HG02840 (cell line): ENCODE results near the gene ACOT6.
"Not testable (repeated sequence)": the region's sequence is repeated elsewhere in the genome, so short reads cannot be mapped to it uniquely, and the experiment has no call there.

Experiments
- ATAC-seq: cut with Tn5 transposase; IDR thresholded peaks from one replicate; pipeline ENCODE4 v1.9.1; 2021; ENCODE audit warnings: mild to moderate bottlenecking, moderate library complexity, moderate number of reproducible peaks; ENCODE audit not compliant: unreplicated experiment, low FRiP score

Gene ACOT6

GRCh38 chr14:73594491-73594890 is 17.8 kb upstream of the ACOT6 start:
- no peak for ATAC-seq

GRCh38 chr14:73599499-73599898 is 12.8 kb upstream of the ACOT6 start:
- no peak for ATAC-seq

- no peak for ATAC-seq
Measured at GRCh38 chr14:73602994-73603393, 9.3 kb upstream of the ACOT6 start.

- no peak for ATAC-seq
Measured at GRCh38 chr14:73606271-73606670, 6.0 kb upstream of the ACOT6 start.

DNA sequence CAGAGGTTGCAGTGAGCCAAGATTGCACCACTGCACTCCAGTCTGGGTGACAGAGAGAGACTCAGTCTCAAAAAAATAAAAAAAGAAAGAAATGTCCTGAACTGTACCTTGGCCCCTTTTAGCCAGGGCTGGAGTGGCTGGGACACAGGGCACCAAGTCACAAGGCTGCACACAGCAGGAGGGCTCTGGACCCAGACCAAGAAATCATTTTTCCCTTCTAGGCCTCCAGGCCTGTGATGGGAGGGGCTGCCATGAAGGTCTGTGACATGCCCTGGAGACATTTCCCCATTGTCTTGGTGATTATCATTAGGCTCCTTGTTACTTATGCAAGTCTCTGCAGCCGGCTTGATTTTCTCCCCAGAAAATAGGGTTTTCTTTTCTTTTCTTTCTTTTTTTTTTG is 5.1 kb upstream of the ACOT6 start:
- no peak for ATAC-seq

DNA sequence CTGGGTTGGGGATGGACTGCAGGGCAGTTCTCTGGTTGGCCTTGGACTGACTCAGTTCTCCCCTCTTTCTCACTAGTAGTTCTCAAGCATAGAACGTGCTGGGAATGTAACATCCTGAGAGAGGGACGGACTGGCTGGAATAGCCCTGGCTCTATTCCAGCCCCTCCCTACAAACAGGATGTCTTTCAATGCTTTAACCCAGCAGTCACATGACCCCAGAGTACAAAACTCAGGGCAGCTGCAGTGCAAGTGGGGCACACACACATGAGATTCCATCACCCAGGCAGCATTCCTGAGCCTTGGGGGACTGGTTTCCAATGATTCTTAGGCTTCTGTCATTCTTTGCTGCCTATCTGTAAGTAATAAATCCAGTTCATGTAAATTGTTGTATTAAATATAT is 1.6 kb upstream of the ACOT6 start:
- no peak for ATAC-seq

- ATAC-seq, result no peak
Measured at GRCh38 chr14:73613046-73613383, 698 bp downstream of the ACOT6 start.

- no peak for ATAC-seq
Measured at GRCh38 chr14:73613419-73613963, 1.2 kb downstream of the ACOT6 start.

DNA sequence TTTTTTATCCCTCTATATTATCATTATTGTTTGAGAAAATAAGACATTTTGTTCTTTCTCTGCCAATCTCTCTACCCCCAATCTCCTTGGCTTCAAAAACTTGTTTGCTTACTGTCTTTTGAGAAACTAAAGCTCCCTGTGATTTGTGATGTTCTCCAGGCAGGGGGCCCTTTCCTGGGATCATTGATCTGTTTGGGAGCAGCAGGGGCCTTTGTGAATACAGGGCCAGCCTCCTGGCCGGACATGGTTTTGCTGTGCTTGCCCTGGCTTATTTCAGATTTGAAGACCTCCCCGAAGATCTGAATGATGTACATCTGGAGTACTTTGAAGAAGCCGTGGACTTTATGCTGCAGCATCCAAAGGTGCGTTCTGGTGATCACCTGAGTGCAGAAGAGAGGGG is 4.5 kb downstream of the ACOT6 start:
- no peak for ATAC-seq

DNA sequence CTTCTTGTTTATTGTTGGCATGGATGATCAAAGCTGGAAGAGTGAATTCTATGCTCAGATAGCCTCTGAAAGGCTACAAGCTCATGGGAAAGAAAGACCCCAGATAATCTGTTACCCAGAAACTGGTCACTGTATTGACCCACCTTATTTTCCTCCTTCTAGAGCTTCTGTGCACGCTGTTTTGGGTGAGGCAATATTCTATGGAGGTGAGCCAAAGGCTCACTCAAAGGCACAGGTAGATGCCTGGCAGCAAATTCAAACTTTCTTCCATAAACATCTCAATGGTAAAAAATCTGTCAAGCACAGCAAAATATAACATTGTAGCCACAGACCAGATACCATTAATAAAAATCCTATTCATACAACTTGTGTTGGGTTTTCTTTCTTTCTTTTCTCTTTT is 7.2 kb downstream of the ACOT6 start:
- ATAC-seq, result no peak

- ATAC-seq, result no peak
Measured at GRCh38 chr14:73620268-73620667, 8.0 kb downstream of the ACOT6 start.

- no peak for ATAC-seq
Measured at GRCh38 chr14:73623504-73624054, 11.3 kb downstream of the ACOT6 start.

GRCh38 chr14:73625706-73626105 is 13.4 kb downstream of the ACOT6 start:
- ATAC-seq, result no peak

DNA sequence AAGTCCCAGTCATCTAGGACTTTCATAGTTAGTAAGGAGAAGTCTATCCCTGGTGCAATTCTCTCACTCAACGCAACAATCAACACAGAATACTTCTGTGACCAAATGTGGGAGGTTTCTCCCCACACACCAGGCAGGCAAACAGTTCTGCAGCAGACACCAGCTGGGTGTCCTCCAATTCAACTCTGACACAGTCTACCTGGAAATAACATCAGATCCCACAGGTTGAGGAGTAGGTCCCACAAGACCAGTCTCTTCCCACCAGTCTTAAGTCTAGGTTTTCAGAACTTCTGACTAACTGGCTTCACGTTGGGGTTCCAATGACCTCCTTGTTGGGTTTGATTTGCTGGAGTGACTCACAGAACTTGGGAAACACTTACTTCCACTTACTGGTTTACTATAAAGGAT is 14.8 kb downstream of the ACOT6 start:
- no peak for ATAC-seq

- no peak for ATAC-seq
Measured at GRCh38 chr14:73630009-73630780, 17.9 kb downstream of the ACOT6 start.

GRCh38 chr14:73633116-73634010 is 21.0 kb downstream of the ACOT6 start:
- no peak for ATAC-seq

DNA sequence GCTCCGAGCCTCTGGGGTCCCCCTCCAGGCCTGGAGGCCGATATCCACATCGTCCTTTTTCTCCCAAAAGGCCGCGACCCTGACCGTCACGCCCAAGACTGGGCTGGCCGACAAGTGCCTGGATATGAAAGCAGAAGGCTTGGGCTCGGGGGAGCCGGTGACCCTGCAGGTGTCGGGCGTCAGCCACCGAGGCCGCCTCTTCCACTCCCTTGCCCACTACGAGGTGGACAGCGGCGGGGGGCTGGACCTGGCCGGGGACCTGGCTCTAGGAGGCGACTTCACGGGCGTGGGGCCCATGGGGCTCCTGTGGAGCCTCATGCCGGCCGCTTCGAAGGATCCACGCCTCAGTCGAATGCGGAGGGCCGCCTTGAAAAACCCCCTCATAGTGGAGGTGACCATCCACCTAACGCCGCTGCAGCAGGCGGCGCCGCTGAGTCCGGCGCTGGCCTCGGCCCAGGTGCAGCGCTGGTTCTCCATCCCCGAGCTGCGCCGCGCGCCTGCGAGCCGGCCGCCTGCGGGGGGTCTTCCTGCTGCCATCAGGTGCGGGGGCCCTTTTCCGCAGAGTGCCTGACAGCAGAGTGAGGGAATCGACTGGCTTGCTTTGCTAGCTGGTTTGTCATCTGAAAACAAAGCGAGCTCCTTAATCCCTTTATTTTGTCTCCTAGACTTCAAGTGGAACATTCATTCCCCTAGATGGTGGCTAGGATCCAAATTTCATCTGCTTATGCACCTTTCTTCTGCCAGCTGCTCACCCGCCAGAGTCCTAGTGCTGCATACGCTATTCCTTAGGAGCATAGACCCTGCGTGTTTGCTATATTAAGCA is 21.9 kb downstream of the ACOT6 start:
- no peak for ATAC-seq

GRCh38 chr14:73636355-73636754 is 24.0 kb downstream of the ACOT6 start:
- not testable (repeated sequence) for ATAC-seq

DNA sequence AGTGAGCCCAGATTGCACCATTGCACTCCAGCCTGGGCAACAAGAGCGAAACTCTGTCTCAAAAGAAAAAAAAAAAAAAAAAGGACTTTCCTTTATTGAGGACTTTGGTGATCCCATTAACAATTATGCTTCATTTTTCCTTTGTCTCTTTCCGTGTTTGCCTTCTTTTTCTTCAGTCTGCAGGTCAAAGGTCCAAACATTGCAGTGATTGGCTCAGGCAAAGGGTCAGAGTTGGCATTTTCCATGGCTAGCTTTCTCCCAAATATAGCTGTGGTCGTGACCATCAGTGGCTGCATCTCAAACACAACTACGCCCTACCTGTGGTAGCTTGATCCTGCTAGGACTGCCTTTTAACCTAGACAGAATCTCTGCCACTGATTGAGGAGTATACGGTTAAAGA is 25.5 kb downstream of the ACOT6 start:
- no peak for ATAC-seq

DNA sequence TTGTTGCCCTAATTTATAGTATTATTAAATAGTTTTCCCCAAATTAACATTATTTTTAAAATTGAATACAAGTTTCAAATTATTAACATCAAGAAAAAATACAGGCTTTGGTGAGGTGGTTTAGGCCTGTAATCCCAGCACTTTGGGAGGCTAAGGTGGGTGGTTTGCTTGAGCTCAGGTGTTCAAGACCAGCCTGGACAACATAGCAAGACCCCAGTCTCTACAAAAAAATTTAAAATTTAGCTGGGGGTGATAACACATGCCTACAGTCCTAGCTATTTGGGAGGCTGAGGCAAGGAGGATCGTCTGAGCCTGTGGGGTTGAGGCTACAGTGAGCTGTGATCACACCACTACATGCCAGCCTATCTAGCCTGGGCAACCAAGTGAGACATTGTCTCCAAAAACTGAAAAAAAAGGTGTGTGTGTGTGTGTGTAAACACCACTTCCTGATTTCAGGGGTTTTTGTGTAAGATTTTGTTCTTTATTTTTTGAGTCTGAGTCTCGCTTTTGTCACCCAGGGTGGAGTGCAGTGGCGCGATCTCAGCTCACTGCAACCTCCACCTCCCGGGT is 28.6 kb downstream of the ACOT6 start:
- no peak for ATAC-seq
